ENCODE data around the gene GRM8. TPM values are rescaled to one million over a fixed set of nuclear protein-coding genes. Genes with fewer than 3 reads are reported as not detected.

Gene GRM8
- total and polyA plus RNA-seq, 2 experiments from 2014 or later, result 0.92 to 1.3 TPM

- Histone ChIP-seq H3K9me3 (ENCODE audit: low read depth) (no peaks in the 10 kb centered on the region), H3K4me3 (no peak overlapping the region), H3K36me3 (no peaks in the 10 kb centered on the region), H3K27me3 (no peaks in the 10 kb centered on the region), H3K4me1 (ENCODE audit: low read depth) (no peaks in the 10 kb centered on the region), H3K27ac (no peak overlapping the region)
- no peak for TF ChIP-seq CTCF (IDR thresholded peaks at IDR 0.05; ENCODE audit: low read depth, low read length)
- DNase-seq (ENCODE audit: low read depth in 1 of 2, low spot score in 1 of 2), result no peak
These were observed 674.4 kb downstream of the GRM8 start for GRCh38 chr7:126578338-126578737.

GRCh38 chr7:126574276-126575250, 678.2 kb downstream of the GRM8 start:
- DNase-seq (ENCODE audit: low read depth in 1 of 2, low spot score in 1 of 2), result no peak
- H3K9me3 ChIP-seq (ENCODE audit: low read depth), result no peaks in the 10 kb centered on the region
- no peak overlapping the region for H3K4me3 ChIP-seq
- TF ChIP-seq CTCF (IDR thresholded peaks at IDR 0.05; ENCODE audit: low read depth, low read length), result no peak
- no peaks in the 10 kb centered on the region for H3K27me3 ChIP-seq
- H3K4me1 ChIP-seq (ENCODE audit: low read depth), result no peaks in the 10 kb centered on the region
- no peak overlapping the region for H3K27ac ChIP-seq
- H3K36me3 ChIP-seq, result no peaks in the 10 kb centered on the region

- Histone ChIP-seq H3K27me3 (no peaks in the 10 kb centered on the region), H3K4me3 (no peak overlapping the region), H3K36me3 (no peaks in the 10 kb centered on the region), H3K27ac (no peak overlapping the region), H3K4me1 (ENCODE audit: low read depth) (no peaks in the 10 kb centered on the region), H3K9me3 (ENCODE audit: low read depth) (no peaks in the 10 kb centered on the region)
- TF ChIP-seq CTCF (IDR thresholded peaks at IDR 0.05; ENCODE audit: low read depth, low read length), result no peak
- DNase-seq (ENCODE audit: low read depth in 1 of 2, low spot score in 1 of 2), result no peak
These were observed 681.9 kb downstream of the GRM8 start for GRCh38 chr7:126570845-126571244.

GRCh38 chr7:126569402-126569801, 683.3 kb downstream of the GRM8 start:
- no peak for DNase-seq (ENCODE audit: low read depth in 1 of 2, low spot score in 1 of 2)
- TF ChIP-seq CTCF (IDR thresholded peaks at IDR 0.05; ENCODE audit: low read depth, low read length), result no peak
- no peaks in the 10 kb centered on the region for H3K4me1 ChIP-seq (ENCODE audit: low read depth)
- H3K27me3 ChIP-seq, result no peaks in the 10 kb centered on the region
- H3K36me3 ChIP-seq, result no peaks in the 10 kb centered on the region
- H3K9me3 ChIP-seq (ENCODE audit: low read depth), result no peaks in the 10 kb centered on the region
- H3K4me3 ChIP-seq, result no peak overlapping the region
- H3K27ac ChIP-seq, result no peak overlapping the region

- TF ChIP-seq CTCF (IDR thresholded peaks at IDR 0.05; ENCODE audit: low read depth, low read length), result no peak
- H3K27ac ChIP-seq, result no peak overlapping the region
- no peaks in the 10 kb centered on the region for H3K27me3 ChIP-seq
These were observed 695.5 kb downstream of the GRM8 start for GRCh38 chr7:126557271-126557670.

More at GRCh38 chr7:126557271-126557670, 695.5 kb downstream of the GRM8 start:
- no peak for DNase-seq (ENCODE audit: low read depth in 1 of 2, low spot score in 1 of 2)
- H3K4me3 ChIP-seq, result no peak overlapping the region
- no peaks in the 10 kb centered on the region for H3K36me3 ChIP-seq
- H3K4me1 ChIP-seq (ENCODE audit: low read depth), result no peaks in the 10 kb centered on the region
- H3K9me3 ChIP-seq (ENCODE audit: low read depth), result no peaks in the 10 kb centered on the region
